Spleen (tissue), 11 donors: ENCODE measurements around the gene TTLL8. TPM values are rescaled to one million over a fixed set of nuclear protein-coding genes. Genes with fewer than 3 reads are reported as not detected.
A peak's percentile ranks its signal among the peaks of the same experiment; 100 is the strongest.

Experiments used
- DNase-seq: peaks from one replicate; pipeline ENCODE4 v3.0.0-alpha.2; 2020
- H3K27ac ChIP-seq, 8 donors: fragments of 200-600 bp; sonication (generic) in 7 of 8; 1 replicate in 4 of 8; 2 replicates in 4 of 8; pipeline versions ENCODE4 v1.5.0 to v1.8.0; 2016 to 2021; ENCODE audit warnings: inconsistent platforms in 4 of 8, mild to moderate bottlenecking in 4 of 8, moderate library complexity in 1 of 8
- H3K27me3 ChIP-seq, 7 donors: fragments of 200-600 bp; sonication (generic) in 6 of 7; replicated peaks in 1 of 7; 1 replicate in 4 of 7; 2 replicates in 3 of 7; pipeline versions ENCODE4 v1.5.0 to v1.8.0; 2016 to 2021; ENCODE audit warnings: inconsistent platforms in 3 of 7, mild to moderate bottlenecking in 1 of 7
- H3K36me3 ChIP-seq, 6 donors: fragments of 200-600 bp; sonication (generic) in 5 of 6; 1 replicate in 4 of 6; 2 replicates in 2 of 6; pipeline versions ENCODE4 v1.5.0 to v1.8.0; 2016 to 2021; ENCODE audit warnings: inconsistent platforms in 2 of 6
- H3K4me1 ChIP-seq, 6 donors: fragments of 200-600 bp; sonication (generic) in 5 of 6; 1 replicate in 3 of 6; 2 replicates in 3 of 6; pipeline versions ENCODE4 v1.5.0 to v1.8.0; 2016 to 2021; ENCODE audit warnings: inconsistent platforms in 3 of 6
- H3K4me3 ChIP-seq, 8 donors: fragments of 200-600 bp; sonication (generic) in 7 of 8; 1 replicate in 4 of 8; 2 replicates in 4 of 8; pipeline versions ENCODE4 v1.5.0 to v1.8.0; 2016 to 2021; ENCODE audit warnings: inconsistent platforms in 4 of 8, mild to moderate bottlenecking in 4 of 8, moderate library complexity in 2 of 8
- H3K9me3 ChIP-seq, 8 donors: fragments of 200-600 bp; sonication (generic) in 7 of 8; 1 replicate in 4 of 8; 2 replicates in 4 of 8; pipeline versions ENCODE4 v1.5.0 to v1.8.0; 2016 to 2021; ENCODE audit warnings: inconsistent platforms in 4 of 8
- POLR2A ChIP-seq, 3 donors: fragments of 450-650 bp; IDR thresholded peaks; one replicate each; pipeline ENCODE4 v1.5.1; 2017; ENCODE audit warnings: antibody characterized with exemption in 3 of 3, mild to moderate bottlenecking in 1 of 3
- POLR2AphosphoS5 ChIP-seq, 3 donors: sonication (generic); formaldehyde crosslinking; IDR thresholded peaks; one replicate each; pipeline ENCODE4 v1.5.1; 2017; ENCODE audit warnings: antibody characterized with exemption in 3 of 3
- WGBS, 5 donors: extraction: QIAGEN DNeasy Blood & Tissue Kit in 3 of 5; methylation state at CpG; one replicate each; pipeline versions ENCODE4 v1.1.5 to v1.1.7; 2013 to 2018; 5-methylcytosine and 5-hydroxymethylcytosine counted together
- intact Hi-C: fragments of 100-400 bp; cut with DNase I; formaldehyde crosslinking; loops from one replicate; pipeline ENCODE4 v1.15.0; 2023; ENCODE audit warnings: low total_unique reads
- polyA plus RNA-seq, 3 donors: library from polyadenylated mRNA; stranded (reverse); fragments of 200-250 nt; gene quantifications; one replicate each; pipeline ENCODE4 v1.2.1, GENCODE V29; 2013
- total RNA-seq, 7 donors: library from RNA; depleted of rRNA in 3 of 7; stranded (reverse); fragments of >200 nt in 3 of 7; fragmentation: NEBNext Ultra II Directional in 4 of 7; extraction: Animal tissue kit (Norgen Biotek cat#: 25700) in 4 of 7; gene quantifications; one replicate each; pipeline versions ENCODE4 v1.1.0 to v1.2.1, GENCODE V29; 2016 to 2021
- TF ChIP-seq, protein P1 (sequence below), 11 experiments: fragments of 200-600 bp in 7 of 11; fragments of 450-650 bp in 4 of 11; sonication (generic) in 4 of 11; IDR thresholded peaks in 8 of 11; conservative IDR thresholded peaks in 3 of 11; 1 replicate in 7 of 11; 2 replicates in 4 of 11; pipeline versions ENCODE4 v1.4.0 to v1.8.0; 2016 to 2021; ENCODE audit warnings: antibody characterized with exemption in 11 of 11, inconsistent platforms in 4 of 11, mild to moderate bottlenecking in 1 of 11
- donor health status: healthy with polysubstance abuse.
- donor health status: DM: no; HTN: no; CAD: no; lungs with moderate emphysema.
- donor health status: DM: no; HTN: no; CAD: no.
- donor health status: Bipolar disorder and iron deficiency.
- donor health status: healthy.
- donor health status: DM: no; HTN: no; CAD: no.
- donor health status: DM: yes; HTN: yes; CAD: no.

Gene TTLL8
- total and polyA plus RNA-seq, 10 donors: not detected

DNA sequence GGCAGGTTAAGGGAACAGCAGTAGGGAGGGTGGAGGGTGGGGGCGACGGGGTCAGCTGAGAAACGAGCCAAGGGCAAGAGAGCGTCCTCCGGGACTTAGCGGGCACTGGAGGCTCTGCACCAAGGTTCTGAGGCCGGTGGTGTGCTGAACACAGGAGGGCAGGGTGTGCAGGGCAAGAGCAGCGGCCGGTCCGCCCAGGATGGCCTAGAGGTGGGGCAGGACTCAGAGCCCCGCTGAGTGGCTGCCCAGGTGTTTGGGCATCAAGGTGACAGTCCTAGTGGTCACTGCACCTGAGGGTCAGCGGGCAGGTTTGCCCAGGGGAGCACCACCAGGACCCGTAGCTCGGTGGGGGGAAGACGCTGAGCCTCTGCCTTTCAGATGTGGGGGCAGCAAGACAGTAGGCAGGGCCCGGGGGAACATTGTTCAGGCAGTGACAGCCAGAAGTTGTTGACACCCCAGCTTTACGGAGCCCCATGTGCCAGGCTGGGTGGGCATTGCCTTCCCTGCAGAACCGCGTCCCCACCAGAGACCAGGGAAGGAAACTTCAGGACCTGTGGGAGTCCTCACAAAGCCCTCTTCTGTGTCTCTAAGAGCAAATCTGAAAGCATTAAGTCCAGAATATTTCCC lies 4.5 kb upstream of the TTLL8 start:
- H3K4me1 ChIP-seq: peaks cover 0 to 39% (median 21%) of the 10 kb centered on the region in 6 donors
- H3K27me3 ChIP-seq: peaks cover 3 to 68% (median 30%) of the 10 kb centered on the region in 7 donors
- TF ChIP-seq, protein P1, sequence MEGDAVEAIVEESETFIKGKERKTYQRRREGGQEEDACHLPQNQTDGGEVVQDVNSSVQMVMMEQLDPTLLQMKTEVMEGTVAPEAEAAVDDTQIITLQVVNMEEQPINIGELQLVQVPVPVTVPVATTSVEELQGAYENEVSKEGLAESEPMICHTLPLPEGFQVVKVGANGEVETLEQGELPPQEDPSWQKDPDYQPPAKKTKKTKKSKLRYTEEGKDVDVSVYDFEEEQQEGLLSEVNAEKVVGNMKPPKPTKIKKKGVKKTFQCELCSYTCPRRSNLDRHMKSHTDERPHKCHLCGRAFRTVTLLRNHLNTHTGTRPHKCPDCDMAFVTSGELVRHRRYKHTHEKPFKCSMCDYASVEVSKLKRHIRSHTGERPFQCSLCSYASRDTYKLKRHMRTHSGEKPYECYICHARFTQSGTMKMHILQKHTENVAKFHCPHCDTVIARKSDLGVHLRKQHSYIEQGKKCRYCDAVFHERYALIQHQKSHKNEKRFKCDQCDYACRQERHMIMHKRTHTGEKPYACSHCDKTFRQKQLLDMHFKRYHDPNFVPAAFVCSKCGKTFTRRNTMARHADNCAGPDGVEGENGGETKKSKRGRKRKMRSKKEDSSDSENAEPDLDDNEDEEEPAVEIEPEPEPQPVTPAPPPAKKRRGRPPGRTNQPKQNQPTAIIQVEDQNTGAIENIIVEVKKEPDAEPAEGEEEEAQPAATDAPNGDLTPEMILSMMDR (IDR thresholded peaks at IDR 0.05 in 8 of 11, conservative IDR thresholded peaks at IDR 0.05 in 3 of 11): no peak
- TF ChIP-seq POLR2A (IDR thresholded peaks at IDR 0.05) (no peak), POLR2AphosphoS5 (IDR thresholded peaks at IDR 0.05) (no peak)
- intact Hi-C loops: no loop called here
- no peaks in the 10 kb centered on the region for H3K9me3 ChIP-seq
- no peak overlapping the region for H3K4me3 ChIP-seq
- 88 to 92% (median 91%) methylated on average over 18 to 19 of the region's 19 CpGs for WGBS, 5 donors
- no peak overlapping the region for H3K27ac ChIP-seq
- no peaks in the 10 kb centered on the region for H3K36me3 ChIP-seq
- DNase-seq: no peak

DNA sequence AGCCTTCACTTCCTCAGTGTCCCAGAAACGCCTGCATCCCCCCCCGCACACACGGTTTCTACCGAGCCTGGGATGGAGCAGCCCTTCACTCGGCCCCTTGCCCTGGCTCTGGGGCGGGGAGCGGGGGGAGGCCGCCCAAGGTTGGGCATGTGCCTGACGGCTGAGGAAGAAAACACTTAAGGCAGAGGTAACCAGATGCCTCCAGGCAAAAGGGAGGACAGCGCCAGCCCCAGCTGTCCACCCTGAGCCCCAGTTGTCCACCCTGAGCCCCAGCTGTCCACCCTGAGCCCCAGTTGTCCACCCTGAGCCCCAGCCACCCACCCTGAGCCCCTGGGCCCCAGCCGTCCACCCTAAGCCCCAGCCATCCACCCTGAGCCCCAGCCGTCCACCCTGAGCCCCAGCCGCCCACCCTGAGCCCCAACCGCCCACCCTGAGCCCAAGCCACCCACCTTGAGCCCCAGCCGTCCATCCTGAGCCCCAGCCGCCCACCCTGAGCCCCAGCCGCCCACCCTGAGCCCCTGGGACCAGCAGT lies 3.8 kb upstream of the TTLL8 start:
- no peak overlapping the region for H3K27ac ChIP-seq
- peaks cover 3 to 72% (median 31%) of the 10 kb centered on the region in 7 donors for H3K27me3 ChIP-seq
- H3K4me3 ChIP-seq: no peak overlapping the region
- DNase-seq: no peak
- no peaks in the 10 kb centered on the region for H3K36me3 ChIP-seq
- H3K9me3 ChIP-seq: no peaks in the 10 kb centered on the region
- no peak for TF ChIP-seq POLR2AphosphoS5 (IDR thresholded peaks at IDR 0.05)
- TF ChIP-seq POLR2A (IDR thresholded peaks at IDR 0.05): no peak
- TF ChIP-seq, protein P1 (IDR thresholded peaks at IDR 0.05 in 8 of 11, conservative IDR thresholded peaks at IDR 0.05 in 3 of 11): no peak
- H3K4me1 ChIP-seq: peaks cover 0 to 39% (median 21%) of the 10 kb centered on the region in 6 donors
- intact Hi-C loops: no loop called here
- 41 to 66% (median 53%) methylated on average over 11 to 17 of the region's 17 CpGs for WGBS, 5 donors

DNA sequence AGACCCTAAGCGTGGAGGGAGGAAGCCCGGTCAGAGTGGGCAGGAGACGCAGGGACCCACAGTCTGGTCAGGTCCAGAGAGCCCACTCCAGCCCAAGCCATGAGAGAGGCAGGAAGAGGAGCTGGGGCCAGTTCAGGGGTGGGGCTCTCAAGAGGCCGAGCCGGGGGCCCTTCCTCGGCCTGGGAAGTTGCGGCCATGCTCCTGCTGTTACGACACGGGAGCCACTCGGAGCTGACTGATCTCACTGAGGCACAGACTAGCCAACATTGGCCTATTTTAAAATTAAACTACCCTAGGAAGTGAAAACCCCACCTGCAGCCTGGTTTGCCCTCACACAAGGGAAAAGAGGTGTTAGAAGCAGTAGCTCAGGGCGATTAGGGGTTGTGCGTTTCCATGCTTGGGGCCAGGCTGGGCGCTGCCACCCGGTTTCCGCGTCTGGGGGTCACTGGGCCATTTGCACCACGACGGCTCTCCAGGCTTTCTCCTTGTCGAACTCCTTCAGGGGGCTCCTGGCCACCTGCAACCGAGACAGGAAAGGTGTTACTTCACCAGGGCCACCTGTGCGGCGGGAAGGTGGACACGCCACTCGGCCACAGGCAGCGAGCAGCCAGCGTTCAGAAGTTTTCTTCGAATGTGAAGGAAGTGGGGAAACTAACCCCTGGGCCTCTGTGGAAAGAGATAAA lies 3.2 kb upstream of the TTLL8 start:
- TF ChIP-seq POLR2A (IDR thresholded peaks at IDR 0.05): no peak
- TF ChIP-seq, protein P1 (IDR thresholded peaks at IDR 0.05 in 8 of 11, conservative IDR thresholded peaks at IDR 0.05 in 3 of 11): no peak
- no peak for TF ChIP-seq POLR2AphosphoS5 (IDR thresholded peaks at IDR 0.05)
- DNase-seq: no peak
- Histone ChIP-seq H3K9me3 (no peaks in the 10 kb centered on the region), H3K36me3 (no peaks in the 10 kb centered on the region), H3K4me3 (no peak overlapping the region), H3K4me1 (peaks cover 0 to 39% (median 21%) of the 10 kb centered on the region in 6 donors), H3K27me3 (peaks cover 3 to 79% (median 31%) of the 10 kb centered on the region in 7 donors), H3K27ac (peak overlapping the region in 1 of 8 donors; percentile 30)
- 25 to 64% (median 38%) methylated on average over 17 to 27 of the region's 27 CpGs for WGBS, 5 donors
- intact Hi-C loops: no loop called here
